ENCODE data around the gene COL20A1. TPM values are rescaled to one million over a fixed set of nuclear protein-coding genes. Genes with fewer than 3 reads are reported as not detected.

The COL20A1 gene
- total RNA-seq, 1 experiment from 2014 or later, result 2.3 TPM

GRCh38 chr20:63254606-63255384 is 38.2 kb upstream of the COL20A1 start:
- peak; percentile 71 for DNase-seq
- Mint-ChIP-seq H3K27me3 (ENCODE audit: low read depth) (peaks cover 61% of the 10 kb centered on the region), H3K9me3 (peaks cover 2 to 5% of the 10 kb centered on the region in 2 experiments; a peak in 3 of 5 replicates), H3K4me3 (peak overlapping the region; percentile 67 to 87), H3K4me1 (peaks cover 27 to 31% of the 10 kb centered on the region in 2 experiments), H3K27ac (no peak overlapping the region), H3K36me3 (ENCODE audit: insufficient read depth in 1 of 3, low read depth in 3 of 3) (0 out of 7 replicates have a peak, but pooled peaks cover 0 to 4% (median 0%) of the 10 kb centered on the region in 3 experiments)
- no peak overlapping the region for H3T11ph ChIP-seq (ENCODE audit: low read length)
- H2AFZ ChIP-seq (ENCODE audit: low read length), result no peak overlapping the region
- no peak overlapping the region for H3K18ac ChIP-seq (ENCODE audit: insufficient read length, low read depth, low read length)
- H2BK5ac ChIP-seq (ENCODE audit: insufficient read length, low read length), result no peak overlapping the region
- no peak overlapping the region for H4K5ac ChIP-seq (ENCODE audit: insufficient read length, low read depth, low read length)
- H2AK5ac ChIP-seq (ENCODE audit: insufficient read length, low read length), result no peak overlapping the region
- H3K4ac ChIP-seq (ENCODE audit: low read depth, low read length), result no peak overlapping the region
- no peak overlapping the region for H3K56ac ChIP-seq (ENCODE audit: insufficient read length, low read depth, low read length)
- H3K4me2 ChIP-seq (ENCODE audit: insufficient read depth, insufficient read length, low read length), result peak overlapping the region; percentile 58
- no peaks in the 10 kb centered on the region for H3K9me3 ChIP-seq (ENCODE audit: control insufficient read depth, low read depth, low read length)
- no peak overlapping the region for H4K8ac ChIP-seq (replicated peaks; ENCODE audit: insufficient read length, low read depth, low read length)
- no peak overlapping the region for H3K23ac ChIP-seq (ENCODE audit: insufficient read length, low read depth, low read length)
- peak; percentile 49 for TF ChIP-seq CTCF (conservative IDR thresholded peaks at IDR 0.05)
- H3K4me1 ChIP-seq (ENCODE audit: insufficient read depth, low read length), result no peaks in the 10 kb centered on the region
- no peak overlapping the region for H2BK120ac ChIP-seq (ENCODE audit: low read depth, low read length, poor library complexity, severe bottlenecking)
- H3K14ac ChIP-seq (ENCODE audit: insufficient read depth, low read length), result no peak overlapping the region
- no peaks in the 10 kb centered on the region for H3K79me2 ChIP-seq (ENCODE audit: insufficient read depth, low read length)
- H2BK15ac ChIP-seq (ENCODE audit: low read depth, low read length), result no peak overlapping the region
- no peaks in the 10 kb centered on the region for H3K79me1 ChIP-seq (ENCODE audit: insufficient read depth, low read depth, low read length, poor library complexity, severe bottlenecking)
- no peak overlapping the region for H2BK12ac ChIP-seq (ENCODE audit: insufficient read length, low read depth, low read length)
- no peak overlapping the region for H3K9ac ChIP-seq (ENCODE audit: extremely low read depth, insufficient read length, low read length)
- H4K91ac ChIP-seq (ENCODE audit: insufficient read length, low read depth, low read length), result no peak overlapping the region
- no peaks in the 10 kb centered on the region for H4K20me1 ChIP-seq (ENCODE audit: control insufficient read depth, insufficient read depth, insufficient read length)
- no peak overlapping the region for H3K27ac ChIP-seq (ENCODE audit: insufficient read length, low read depth, low read length)
- H2BK20ac ChIP-seq (ENCODE audit: low read depth, low read length, poor library complexity, severe bottlenecking), result no peak overlapping the region
- peaks cover 4% of the 10 kb centered on the region; the same call in 1 of the 2 replicates for H3K27me3 ChIP-seq (ENCODE audit: insufficient read depth, low read length)
- H3K23me2 ChIP-seq (ENCODE audit: insufficient read length, low read depth, low read length, poor library complexity, severe bottlenecking), result peaks cover 15% of the 10 kb centered on the region
- no CpG with 5 or more reads among the region's 56 CpGs for WGBS (ENCODE audit: extremely low coverage, insufficient read length, low lambda C conversion rate)

All from H9 (cell line).